K562 (cell line): ENCODE data around the gene RNF31. TPM values are rescaled to one million over a fixed set of nuclear protein-coding genes. Genes with fewer than 3 reads are reported as not detected.

Source experiments
- ATF7 ChIP-seq: fragments of 450-650 bp; IDR thresholded peaks from 2 replicates; pipeline ENCODE4 v1.7.1; 2014; ENCODE audit warnings: mild to moderate bottlenecking, moderate library complexity
- CLOCK ChIP-seq: fragments of 250-450 bp; sonication (Bioruptor Pico); IDR thresholded peaks from 2 replicates; pipeline ENCODE4 v1.4.0; 2020; ENCODE audit warnings: mild to moderate bottlenecking, moderate library complexity, borderline replicate concordance
- DMBX1 ChIP-seq: fragments of 250-450 bp; sonication (Bioruptor Pico); IDR thresholded peaks from 2 replicates; pipeline ENCODE4 v1.8.0; 2022; ENCODE audit warnings: inconsistent platforms, mild to moderate bottlenecking, moderate library complexity, borderline replicate concordance
- GTF2A2 ChIP-seq: IDR thresholded peaks from 2 replicates; pipeline ENCODE4 v1.6.1; 2016; ENCODE audit warnings: mild to moderate bottlenecking, missing genetic modification characterization, missing compliant biosample characterization
- KLF16 ChIP-seq: IDR thresholded peaks from 2 replicates; pipeline ENCODE4 v1.6.1; 2016; ENCODE audit warnings: antibody characterized with exemption
- MLLT1 ChIP-seq, 2 experiments: fragments of 450-650 bp; IDR thresholded peaks; 2 replicates each; pipeline ENCODE4 v1.6.1; 2016
- PHF8 ChIP-seq: fragments of 200-600 bp; sonication (generic); IDR thresholded peaks from 2 replicates; pipeline ENCODE4 v1.6.1; 2012; ENCODE audit warnings: mixed run types, mild to moderate bottlenecking, inconsistent platforms, low read length, moderate library complexity, borderline replicate concordance
- TAF1 ChIP-seq: IDR thresholded peaks from 2 replicates; pipeline ENCODE4 v1.6.1; 2011; ENCODE audit warnings: mild to moderate bottlenecking, low read length, moderate library complexity; ENCODE audit not compliant: insufficient read depth, control insufficient read depth, severe bottlenecking; ENCODE audit errors: extremely low read depth
- TOE1 ChIP-seq, 2 experiments: fragments of 450-650 bp in 1 of 2; sonication (generic) in 1 of 2; formaldehyde crosslinking in 1 of 2; IDR thresholded peaks; 2 replicates each; pipeline versions ENCODE4 v1.7.1 to v1.8.0; 2016 to 2022; ENCODE audit warnings: borderline replicate concordance in 2 of 2, mild to moderate bottlenecking in 2 of 2, antibody characterized with exemption in 1 of 2, inconsistent platforms in 1 of 2, low read depth in 1 of 2, missing genetic modification reagents in 1 of 2, moderate library complexity in 1 of 2
- ZBTB49 ChIP-seq: sonication (generic); formaldehyde crosslinking; IDR thresholded peaks from 2 replicates; pipeline ENCODE4 v1.8.0; 2022; ENCODE audit warnings: missing genetic modification reagents, mild to moderate bottlenecking, borderline replicate concordance
- ZFP36 ChIP-seq: fragments of 150-350 bp; IDR thresholded peaks from 2 replicates; pipeline ENCODE4 v1.6.1; 2018; ENCODE audit warnings: low read length, low read depth; ENCODE audit not compliant: partially characterized antibody
- ZMIZ1 ChIP-seq, 2 experiments: fragments of 150-350 bp in 1 of 2; IDR thresholded peaks; 2 replicates each; pipeline ENCODE4 v1.6.1; 2012 to 2016; ENCODE audit warnings: low read depth in 2 of 2, low read length in 2 of 2, mild to moderate bottlenecking in 1 of 2, moderate library complexity in 1 of 2
- polyA plus RNA-seq, 8 experiments: library from polyadenylated mRNA; depleted of rRNA in 4 of 8; stranded (reverse) in 5 of 8; unstranded in 3 of 8; fragments of >200 nt; fragmentation: Nextera tagmentation in 2 of 8; fragmentation: Illumina TruSeq in 1 of 8; extraction: Ambion mirVana in 2 of 8; extraction: Trizol in 1 of 8; gene quantifications; 2 replicates each; pipeline versions ENCODE4 v1.2.1 to v1.2.3, GENCODE V29; 2011 to 2014; ENCODE audit warnings: inconsistent platforms in 1 of 8, missing spikeins in 1 of 8
- total RNA-seq, 7 experiments: library from RNA; depleted of rRNA in 6 of 7; stranded (reverse); fragments of >200 nt in 6 of 7; fragmentation: Illumina TruSeq in 2 of 7; extraction: Trizol in 2 of 7; gene quantifications; 2 replicates each; pipeline versions ENCODE4 v1.2.1 to v1.2.3, GENCODE V29; 2011 to 2021; ENCODE audit warnings: low replicate concordance in 1 of 7

Gene RNF31
- total and polyA plus RNA-seq, 9 of the 15 experiments (the other 6 are each of a cell fraction or from before 2014, with no cell fraction given) = 3.1 to 47.6 (median 19.1) TPM

- TF ChIP-seq CLOCK (CRISPR knock-in tag) (no peak), PHF8 (peak; percentile 50; the same call in 1 of the 2 replicates), GTF2A2 (tag) (no peak), TAF1 (peak; percentile 12), ATF7 (peak; percentile 58; the same call in 1 of the 2 replicates), MLLT1 (IDR thresholded peaks at IDR 0.05) (no peak), KLF16 (0 out of 2 replicates have a peak, but pooled peaks have one; percentile 32), ZBTB49 (CRISPR knock-in tag) (no peak), ZMIZ1 (IDR thresholded peaks at IDR 0.05; ENCODE audit: low read depth in 2 of 2, low read length in 2 of 2) (no peak), ZFP36 (no peak), DMBX1 (CRISPR knock-in tag) (0 out of 2 replicates have a peak, but pooled peaks have one; percentile 52), TOE1 (IDR thresholded peaks at IDR 0.05; ENCODE audit: borderline replicate concordance) (peak; percentile 97), TOE1 (CRISPR knock-in tag; IDR thresholded peaks at IDR 0.05; ENCODE audit: borderline replicate concordance, low read depth) (no peak)
Observed at GRCh38 chr14:24160850-24161804, 13.8 kb downstream of the RNF31 start, which contains the start of gene IRF9 (continued).
